ENCODE data around the gene VPS4A. TPM values are rescaled to one million over a fixed set of nuclear protein-coding genes. Genes with fewer than 3 reads are reported as not detected.
A peak's percentile ranks its signal among the peaks of the same experiment; 100 is the strongest.

Gene VPS4A
- total RNA-seq, 1 donor from 2014 or later, result 21.9 TPM

- H3K4me3 Mint-ChIP-seq, result no peak overlapping the region
- peaks cover 11% of the 10 kb centered on the region for H3K4me1 Mint-ChIP-seq
These were observed 4.5 kb downstream of the VPS4A start for GRCh38 chr16:69315486-69316311.

GRCh38 chr16:69316595-69317034 is 5.5 kb downstream of the VPS4A start:
- Histone ChIP-seq H3K4me2 (no peak overlapping the region), H3K9me3 (ENCODE audit: low read depth) (no peaks in the 10 kb centered on the region), H3K79me2 (ENCODE audit: low read depth) (peaks cover 40% of the 10 kb centered on the region), H3K4me1 (no peaks in the 10 kb centered on the region), H3K27ac (no peak overlapping the region), H2AFZ (replicated peaks) (no peak overlapping the region), H3K27me3 (no peaks in the 10 kb centered on the region), H3K9ac (no peak overlapping the region), H3K4me3 (no peak overlapping the region), H4K20me1 (ENCODE audit: low read depth) (peaks cover 28% of the 10 kb centered on the region), H3K36me3 (no peaks in the 10 kb centered on the region), H3F3A (ENCODE audit: low read depth) (peaks cover 3% of the 10 kb centered on the region)
- TF ChIP-seq, protein P1, sequence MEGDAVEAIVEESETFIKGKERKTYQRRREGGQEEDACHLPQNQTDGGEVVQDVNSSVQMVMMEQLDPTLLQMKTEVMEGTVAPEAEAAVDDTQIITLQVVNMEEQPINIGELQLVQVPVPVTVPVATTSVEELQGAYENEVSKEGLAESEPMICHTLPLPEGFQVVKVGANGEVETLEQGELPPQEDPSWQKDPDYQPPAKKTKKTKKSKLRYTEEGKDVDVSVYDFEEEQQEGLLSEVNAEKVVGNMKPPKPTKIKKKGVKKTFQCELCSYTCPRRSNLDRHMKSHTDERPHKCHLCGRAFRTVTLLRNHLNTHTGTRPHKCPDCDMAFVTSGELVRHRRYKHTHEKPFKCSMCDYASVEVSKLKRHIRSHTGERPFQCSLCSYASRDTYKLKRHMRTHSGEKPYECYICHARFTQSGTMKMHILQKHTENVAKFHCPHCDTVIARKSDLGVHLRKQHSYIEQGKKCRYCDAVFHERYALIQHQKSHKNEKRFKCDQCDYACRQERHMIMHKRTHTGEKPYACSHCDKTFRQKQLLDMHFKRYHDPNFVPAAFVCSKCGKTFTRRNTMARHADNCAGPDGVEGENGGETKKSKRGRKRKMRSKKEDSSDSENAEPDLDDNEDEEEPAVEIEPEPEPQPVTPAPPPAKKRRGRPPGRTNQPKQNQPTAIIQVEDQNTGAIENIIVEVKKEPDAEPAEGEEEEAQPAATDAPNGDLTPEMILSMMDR (IDR thresholded peaks at IDR 0.05), result no peak
- TF ChIP-seq EZH2 (IDR thresholded peaks at IDR 0.05) (no peak), EZH2phosphoT487 (IDR thresholded peaks at IDR 0.05) (no peak)
- peaks cover 3% of the 10 kb centered on the region for H3K27me3 Mint-ChIP-seq (ENCODE audit: insufficient read depth, low read depth)
- H3K36me3 Mint-ChIP-seq, result peaks cover 26% of the 10 kb centered on the region
- no peak overlapping the region for H3K27ac Mint-ChIP-seq
- no peak overlapping the region for H3K4me3 Mint-ChIP-seq
- peaks cover 9% of the 10 kb centered on the region for H3K4me1 Mint-ChIP-seq
- DNase-seq (ENCODE audit: low spot score), result no peak
- H3K9me3 Mint-ChIP-seq, result no peaks in the 10 kb centered on the region

More at GRCh38 chr16:69315486-69316311, 4.5 kb downstream of the VPS4A start:
- H3K9me3 ChIP-seq (ENCODE audit: low read depth), result no peaks in the 10 kb centered on the region
- peaks cover 41% of the 10 kb centered on the region for H3K79me2 ChIP-seq (ENCODE audit: low read depth)
- H3K9ac ChIP-seq, result no peak overlapping the region
- TF ChIP-seq EZH2phosphoT487 (IDR thresholded peaks at IDR 0.05) (no peak), EZH2 (IDR thresholded peaks at IDR 0.05) (no peak)
- TF ChIP-seq, protein P1 (IDR thresholded peaks at IDR 0.05), result no peak
- no peaks in the 10 kb centered on the region for H3K36me3 ChIP-seq
- H4K20me1 ChIP-seq (ENCODE audit: low read depth), result peaks cover 24% of the 10 kb centered on the region
- no peak for DNase-seq (ENCODE audit: low spot score)
- H3K4me1 ChIP-seq, result no peaks in the 10 kb centered on the region
- no peaks in the 10 kb centered on the region for H3K27me3 ChIP-seq
- Mint-ChIP-seq H3K36me3 (peaks cover 21% of the 10 kb centered on the region), H3K9me3 (no peaks in the 10 kb centered on the region), H3K27me3 (ENCODE audit: insufficient read depth, low read depth) (peaks cover 3% of the 10 kb centered on the region), H3K27ac (peak overlapping the region; percentile 11)
- no peak overlapping the region for H3K27ac ChIP-seq
- H3F3A ChIP-seq (ENCODE audit: low read depth), result peaks cover 2% of the 10 kb centered on the region
- H3K4me3 ChIP-seq, result no peak overlapping the region
- H3K4me2 ChIP-seq, result no peak overlapping the region
- H2AFZ ChIP-seq (replicated peaks), result no peak overlapping the region

GRCh38 chr16:69318177-69318910 is 7.2 kb downstream of the VPS4A start:
- Histone ChIP-seq H3K4me3 (no peak overlapping the region), H3K27ac (no peak overlapping the region), H3K79me2 (ENCODE audit: low read depth) (peaks cover 36% of the 10 kb centered on the region), H3F3A (ENCODE audit: low read depth) (peaks cover 3% of the 10 kb centered on the region), H2AFZ (replicated peaks) (no peak overlapping the region), H4K20me1 (ENCODE audit: low read depth) (peaks cover 35% of the 10 kb centered on the region), H3K27me3 (no peaks in the 10 kb centered on the region), H3K9ac (no peak overlapping the region), H3K9me3 (ENCODE audit: low read depth) (no peaks in the 10 kb centered on the region), H3K4me1 (no peaks in the 10 kb centered on the region), H3K36me3 (no peaks in the 10 kb centered on the region), H3K4me2 (no peak overlapping the region)
- peaks cover 33% of the 10 kb centered on the region for H3K36me3 Mint-ChIP-seq
- H3K9me3 Mint-ChIP-seq, result no peaks in the 10 kb centered on the region
- H3K27ac Mint-ChIP-seq, result no peak overlapping the region
- H3K4me3 Mint-ChIP-seq, result no peak overlapping the region
- TF ChIP-seq, protein P1 (IDR thresholded peaks at IDR 0.05), result no peak
- TF ChIP-seq EZH2phosphoT487 (IDR thresholded peaks at IDR 0.05) (no peak), EZH2 (IDR thresholded peaks at IDR 0.05) (no peak)
- peaks cover under 1% of the 10 kb centered on the region for H3K4me1 Mint-ChIP-seq
- DNase-seq (ENCODE audit: low spot score), result no peak
- peaks cover 3% of the 10 kb centered on the region for H3K27me3 Mint-ChIP-seq (ENCODE audit: insufficient read depth, low read depth)
